ENCODE data around the gene WRNIP1. TPM values are rescaled to one million over a fixed set of nuclear protein-coding genes. Genes with fewer than 3 reads are reported as not detected.

WRNIP1 gene
- total RNA-seq, 1 experiment from 2014 or later, result 38.1 TPM

DNA sequence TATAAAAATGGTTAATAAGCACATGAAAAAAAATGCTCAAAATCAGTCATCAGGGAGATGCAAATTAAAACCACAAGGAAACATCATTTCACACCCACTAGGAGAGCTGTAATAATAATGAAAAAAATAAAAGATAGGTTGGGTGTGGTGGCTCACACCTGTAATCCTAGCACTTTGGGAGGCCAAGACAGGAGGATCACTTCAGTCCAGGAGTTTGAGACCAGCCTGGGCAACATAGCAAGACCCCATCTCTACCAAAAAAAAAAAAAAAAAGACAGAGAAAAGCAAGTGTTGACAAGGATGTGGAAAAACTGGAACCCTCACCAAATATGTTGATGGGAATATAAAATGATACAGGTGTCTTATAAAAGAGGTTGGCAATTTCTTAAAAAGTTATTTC lies 11.4 kb upstream of the WRNIP1 start:
- Histone ChIP-seq H2BK12ac (ENCODE audit: insufficient read length, low read depth, low read length) (no peak overlapping the region), H3K4me1 (ENCODE audit: insufficient read depth, low read length) (no peaks in the 10 kb centered on the region), H3K56ac (ENCODE audit: insufficient read length, low read depth, low read length) (no peak overlapping the region), H3K14ac (ENCODE audit: insufficient read depth, low read length) (no peak overlapping the region), H3K27ac (ENCODE audit: insufficient read length, low read depth, low read length) (no peak overlapping the region), H3K9me3 (ENCODE audit: control insufficient read depth, low read depth, low read length) (no peaks in the 10 kb centered on the region), H4K5ac (ENCODE audit: insufficient read length, low read depth, low read length) (no peak overlapping the region), H3K23me2 (ENCODE audit: insufficient read length, low read depth, low read length, poor library complexity, severe bottlenecking) (no peaks in the 10 kb centered on the region), H2BK15ac (ENCODE audit: low read depth, low read length) (no peak overlapping the region), H4K91ac (ENCODE audit: insufficient read length, low read depth, low read length) (no peak overlapping the region), H3K79me2 (ENCODE audit: insufficient read depth, low read length) (no peaks in the 10 kb centered on the region), H2BK120ac (ENCODE audit: low read depth, low read length, poor library complexity, severe bottlenecking) (no peak overlapping the region), H2AFZ (ENCODE audit: low read length) (no peak overlapping the region), H4K20me1 (ENCODE audit: control insufficient read depth, insufficient read depth, insufficient read length) (no peaks in the 10 kb centered on the region), H2BK5ac (ENCODE audit: insufficient read length, low read length) (no peak overlapping the region), H2AK5ac (ENCODE audit: insufficient read length, low read length) (no peak overlapping the region), H3K23ac (ENCODE audit: insufficient read length, low read depth, low read length) (no peak overlapping the region), H3K4me2 (ENCODE audit: insufficient read depth, insufficient read length, low read length) (no peak overlapping the region), H4K8ac (replicated peaks; ENCODE audit: insufficient read length, low read depth, low read length) (no peak overlapping the region), H3K9ac (ENCODE audit: extremely low read depth, insufficient read length, low read length) (no peak overlapping the region), H3K4ac (ENCODE audit: low read depth, low read length) (no peak overlapping the region), H3T11ph (ENCODE audit: low read length) (no peak overlapping the region), H2BK20ac (ENCODE audit: low read depth, low read length, poor library complexity, severe bottlenecking) (no peak overlapping the region), H3K18ac (ENCODE audit: insufficient read length, low read depth, low read length) (no peak overlapping the region), H3K27me3 (ENCODE audit: insufficient read depth, low read length) (no peaks in the 10 kb centered on the region), H3K79me1 (ENCODE audit: insufficient read depth, low read depth, low read length, poor library complexity, severe bottlenecking) (no peaks in the 10 kb centered on the region)
- Mint-ChIP-seq H3K27me3 (ENCODE audit: low read depth) (peaks cover 5% of the 10 kb centered on the region), H3K4me3 (no peak overlapping the region), H3K4me1 (peaks cover 3 to 4% of the 10 kb centered on the region in 2 experiments), H3K36me3 (ENCODE audit: insufficient read depth in 1 of 3, low read depth in 3 of 3) (no peaks in the 10 kb centered on the region), H3K27ac (no peak overlapping the region), H3K9me3 (no peaks in the 10 kb centered on the region)
- TF ChIP-seq, protein P1, sequence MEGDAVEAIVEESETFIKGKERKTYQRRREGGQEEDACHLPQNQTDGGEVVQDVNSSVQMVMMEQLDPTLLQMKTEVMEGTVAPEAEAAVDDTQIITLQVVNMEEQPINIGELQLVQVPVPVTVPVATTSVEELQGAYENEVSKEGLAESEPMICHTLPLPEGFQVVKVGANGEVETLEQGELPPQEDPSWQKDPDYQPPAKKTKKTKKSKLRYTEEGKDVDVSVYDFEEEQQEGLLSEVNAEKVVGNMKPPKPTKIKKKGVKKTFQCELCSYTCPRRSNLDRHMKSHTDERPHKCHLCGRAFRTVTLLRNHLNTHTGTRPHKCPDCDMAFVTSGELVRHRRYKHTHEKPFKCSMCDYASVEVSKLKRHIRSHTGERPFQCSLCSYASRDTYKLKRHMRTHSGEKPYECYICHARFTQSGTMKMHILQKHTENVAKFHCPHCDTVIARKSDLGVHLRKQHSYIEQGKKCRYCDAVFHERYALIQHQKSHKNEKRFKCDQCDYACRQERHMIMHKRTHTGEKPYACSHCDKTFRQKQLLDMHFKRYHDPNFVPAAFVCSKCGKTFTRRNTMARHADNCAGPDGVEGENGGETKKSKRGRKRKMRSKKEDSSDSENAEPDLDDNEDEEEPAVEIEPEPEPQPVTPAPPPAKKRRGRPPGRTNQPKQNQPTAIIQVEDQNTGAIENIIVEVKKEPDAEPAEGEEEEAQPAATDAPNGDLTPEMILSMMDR (conservative IDR thresholded peaks at IDR 0.05), result no peak
- no peak for DNase-seq
